ENCODE measurements around the gene SETDB2. TPM values are rescaled to one million over a fixed set of nuclear protein-coding genes. Genes with fewer than 3 reads are reported as not detected.

The SETDB2 gene
- total and polyA plus RNA-seq, 2 of the 13 experiments (the other 11 are each of a cell fraction or from before 2014, with no cell fraction given), result 8.1 to 8.7 TPM

DNA sequence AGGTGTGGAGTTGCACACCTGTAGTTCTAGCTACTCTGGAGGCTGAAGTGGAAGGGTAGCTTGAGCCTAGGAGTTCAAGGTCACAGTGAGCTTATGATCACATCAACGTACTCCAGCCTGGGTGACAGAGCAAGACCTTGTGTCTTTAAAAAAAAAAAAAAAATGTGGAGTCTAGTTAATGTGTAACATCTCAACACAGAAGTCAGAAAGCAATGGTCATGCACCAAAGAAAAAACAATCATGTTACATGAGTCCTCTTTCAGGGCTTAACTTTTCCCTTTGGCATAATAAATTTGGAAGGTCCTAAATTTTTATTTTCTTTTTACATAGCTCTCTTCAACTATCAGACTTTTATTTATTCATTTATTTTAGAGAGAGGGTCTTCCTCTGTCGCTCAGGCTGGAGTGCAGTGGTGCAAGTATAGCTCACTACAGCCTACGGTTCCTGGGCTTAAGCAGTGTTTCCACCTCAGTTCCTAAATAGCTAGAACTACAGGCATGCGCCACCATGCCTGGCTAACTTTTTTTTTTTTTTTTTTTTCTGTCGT lies 22.3 kb downstream of the SETDB2 start (continued):
- TF ChIP-seq, protein P1, sequence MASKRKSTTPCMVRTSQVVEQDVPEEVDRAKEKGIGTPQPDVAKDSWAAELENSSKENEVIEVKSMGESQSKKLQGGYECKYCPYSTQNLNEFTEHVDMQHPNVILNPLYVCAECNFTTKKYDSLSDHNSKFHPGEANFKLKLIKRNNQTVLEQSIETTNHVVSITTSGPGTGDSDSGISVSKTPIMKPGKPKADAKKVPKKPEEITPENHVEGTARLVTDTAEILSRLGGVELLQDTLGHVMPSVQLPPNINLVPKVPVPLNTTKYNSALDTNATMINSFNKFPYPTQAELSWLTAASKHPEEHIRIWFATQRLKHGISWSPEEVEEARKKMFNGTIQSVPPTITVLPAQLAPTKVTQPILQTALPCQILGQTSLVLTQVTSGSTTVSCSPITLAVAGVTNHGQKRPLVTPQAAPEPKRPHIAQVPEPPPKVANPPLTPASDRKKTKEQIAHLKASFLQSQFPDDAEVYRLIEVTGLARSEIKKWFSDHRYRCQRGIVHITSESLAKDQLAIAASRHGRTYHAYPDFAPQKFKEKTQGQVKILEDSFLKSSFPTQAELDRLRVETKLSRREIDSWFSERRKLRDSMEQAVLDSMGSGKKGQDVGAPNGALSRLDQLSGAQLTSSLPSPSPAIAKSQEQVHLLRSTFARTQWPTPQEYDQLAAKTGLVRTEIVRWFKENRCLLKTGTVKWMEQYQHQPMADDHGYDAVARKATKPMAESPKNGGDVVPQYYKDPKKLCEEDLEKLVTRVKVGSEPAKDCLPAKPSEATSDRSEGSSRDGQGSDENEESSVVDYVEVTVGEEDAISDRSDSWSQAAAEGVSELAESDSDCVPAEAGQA (IDR thresholded peaks at IDR 0.05; ENCODE audit: low read depth), result no peak
- TF ChIP-seq, protein P1 (CRISPR knock-in tag; IDR thresholded peaks at IDR 0.05; ENCODE audit: borderline replicate concordance), result no peak
- no peak for TF ChIP-seq NFE2L2 (IDR thresholded peaks at IDR 0.05; ENCODE audit: low read length)
- TF ChIP-seq, protein P2, sequence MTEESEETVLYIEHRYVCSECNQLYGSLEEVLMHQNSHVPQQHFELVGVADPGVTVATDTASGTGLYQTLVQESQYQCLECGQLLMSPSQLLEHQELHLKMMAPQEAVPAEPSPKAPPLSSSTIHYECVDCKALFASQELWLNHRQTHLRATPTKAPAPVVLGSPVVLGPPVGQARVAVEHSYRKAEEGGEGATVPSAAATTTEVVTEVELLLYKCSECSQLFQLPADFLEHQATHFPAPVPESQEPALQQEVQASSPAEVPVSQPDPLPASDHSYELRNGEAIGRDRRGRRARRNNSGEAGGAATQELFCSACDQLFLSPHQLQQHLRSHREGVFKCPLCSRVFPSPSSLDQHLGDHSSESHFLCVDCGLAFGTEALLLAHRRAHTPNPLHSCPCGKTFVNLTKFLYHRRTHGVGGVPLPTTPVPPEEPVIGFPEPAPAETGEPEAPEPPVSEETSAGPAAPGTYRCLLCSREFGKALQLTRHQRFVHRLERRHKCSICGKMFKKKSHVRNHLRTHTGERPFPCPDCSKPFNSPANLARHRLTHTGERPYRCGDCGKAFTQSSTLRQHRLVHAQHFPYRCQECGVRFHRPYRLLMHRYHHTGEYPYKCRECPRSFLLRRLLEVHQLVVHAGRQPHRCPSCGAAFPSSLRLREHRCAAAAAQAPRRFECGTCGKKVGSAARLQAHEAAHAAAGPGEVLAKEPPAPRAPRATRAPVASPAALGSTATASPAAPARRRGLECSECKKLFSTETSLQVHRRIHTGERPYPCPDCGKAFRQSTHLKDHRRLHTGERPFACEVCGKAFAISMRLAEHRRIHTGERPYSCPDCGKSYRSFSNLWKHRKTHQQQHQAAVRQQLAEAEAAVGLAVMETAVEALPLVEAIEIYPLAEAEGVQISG (CRISPR knock-in tag; IDR thresholded peaks at IDR 0.05), result no peak
- TF ChIP-seq SALL2 (CRISPR knock-in tag; IDR thresholded peaks at IDR 0.05), result no peak
- TF ChIP-seq HDAC6 (IDR thresholded peaks at IDR 0.05; ENCODE audit: low read depth, low read length), result no peak
- no peak; the same call in 1 of the 2 replicates for TF ChIP-seq ZNF772 (CRISPR knock-in tag; IDR thresholded peaks at IDR 0.05)
- TF ChIP-seq, protein P3, sequence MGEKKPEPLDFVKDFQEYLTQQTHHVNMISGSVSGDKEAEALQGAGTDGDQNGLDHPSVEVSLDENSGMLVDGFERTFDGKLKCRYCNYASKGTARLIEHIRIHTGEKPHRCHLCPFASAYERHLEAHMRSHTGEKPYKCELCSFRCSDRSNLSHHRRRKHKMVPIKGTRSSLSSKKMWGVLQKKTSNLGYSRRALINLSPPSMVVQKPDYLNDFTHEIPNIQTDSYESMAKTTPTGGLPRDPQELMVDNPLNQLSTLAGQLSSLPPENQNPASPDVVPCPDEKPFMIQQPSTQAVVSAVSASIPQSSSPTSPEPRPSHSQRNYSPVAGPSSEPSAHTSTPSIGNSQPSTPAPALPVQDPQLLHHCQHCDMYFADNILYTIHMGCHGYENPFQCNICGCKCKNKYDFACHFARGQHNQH (CRISPR knock-in tag; IDR thresholded peaks at IDR 0.05), result peak; percentile 21; the same call in 1 of the 2 replicates
- no peak for TF ChIP-seq MTA1 (CRISPR knock-in tag; IDR thresholded peaks at IDR 0.05; ENCODE audit: borderline replicate concordance)
- no peak for TF ChIP-seq ZFP41 (CRISPR knock-in tag; IDR thresholded peaks at IDR 0.05; ENCODE audit: borderline replicate concordance)
- TF ChIP-seq GTF2F1 (IDR thresholded peaks at IDR 0.05; ENCODE audit: low read length), result no peak
- TF ChIP-seq CBX5 (CRISPR knock-in tag; IDR thresholded peaks at IDR 0.05; ENCODE audit: borderline replicate concordance), result no peak
- no peak for TF ChIP-seq TEAD2 (CRISPR knock-in tag; IDR thresholded peaks at IDR 0.05)
- TF ChIP-seq, protein P4, sequence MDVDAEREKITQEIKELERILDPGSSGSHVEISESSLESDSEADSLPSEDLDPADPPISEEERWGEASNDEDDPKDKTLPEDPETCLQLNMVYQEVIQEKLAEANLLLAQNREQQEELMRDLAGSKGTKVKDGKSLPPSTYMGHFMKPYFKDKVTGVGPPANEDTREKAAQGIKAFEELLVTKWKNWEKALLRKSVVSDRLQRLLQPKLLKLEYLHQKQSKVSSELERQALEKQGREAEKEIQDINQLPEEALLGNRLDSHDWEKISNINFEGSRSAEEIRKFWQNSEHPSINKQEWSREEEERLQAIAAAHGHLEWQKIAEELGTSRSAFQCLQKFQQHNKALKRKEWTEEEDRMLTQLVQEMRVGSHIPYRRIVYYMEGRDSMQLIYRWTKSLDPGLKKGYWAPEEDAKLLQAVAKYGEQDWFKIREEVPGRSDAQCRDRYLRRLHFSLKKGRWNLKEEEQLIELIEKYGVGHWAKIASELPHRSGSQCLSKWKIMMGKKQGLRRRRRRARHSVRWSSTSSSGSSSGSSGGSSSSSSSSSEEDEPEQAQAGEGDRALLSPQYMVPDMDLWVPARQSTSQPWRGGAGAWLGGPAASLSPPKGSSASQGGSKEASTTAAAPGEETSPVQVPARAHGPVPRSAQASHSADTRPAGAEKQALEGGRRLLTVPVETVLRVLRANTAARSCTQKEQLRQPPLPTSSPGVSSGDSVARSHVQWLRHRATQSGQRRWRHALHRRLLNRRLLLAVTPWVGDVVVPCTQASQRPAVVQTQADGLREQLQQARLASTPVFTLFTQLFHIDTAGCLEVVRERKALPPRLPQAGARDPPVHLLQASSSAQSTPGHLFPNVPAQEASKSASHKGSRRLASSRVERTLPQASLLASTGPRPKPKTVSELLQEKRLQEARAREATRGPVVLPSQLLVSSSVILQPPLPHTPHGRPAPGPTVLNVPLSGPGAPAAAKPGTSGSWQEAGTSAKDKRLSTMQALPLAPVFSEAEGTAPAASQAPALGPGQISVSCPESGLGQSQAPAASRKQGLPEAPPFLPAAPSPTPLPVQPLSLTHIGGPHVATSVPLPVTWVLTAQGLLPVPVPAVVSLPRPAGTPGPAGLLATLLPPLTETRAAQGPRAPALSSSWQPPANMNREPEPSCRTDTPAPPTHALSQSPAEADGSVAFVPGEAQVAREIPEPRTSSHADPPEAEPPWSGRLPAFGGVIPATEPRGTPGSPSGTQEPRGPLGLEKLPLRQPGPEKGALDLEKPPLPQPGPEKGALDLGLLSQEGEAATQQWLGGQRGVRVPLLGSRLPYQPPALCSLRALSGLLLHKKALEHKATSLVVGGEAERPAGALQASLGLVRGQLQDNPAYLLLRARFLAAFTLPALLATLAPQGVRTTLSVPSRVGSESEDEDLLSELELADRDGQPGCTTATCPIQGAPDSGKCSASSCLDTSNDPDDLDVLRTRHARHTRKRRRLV (CRISPR knock-in tag; IDR thresholded peaks at IDR 0.05), result no peak
- TF ChIP-seq ZFP82 (CRISPR knock-in tag; IDR thresholded peaks at IDR 0.05; ENCODE audit: borderline replicate concordance), result no peak
